DMS114 treated with DMSO at 0.1 percent for 48 hours (cell line): ENCODE data around the gene CADPS2.
"Not testable (repeated sequence)": the region's sequence is repeated elsewhere in the genome, so short reads cannot be mapped to it uniquely, and the experiment has no call there.

Experiments used
- DNase-seq: peaks from one replicate; lab custom pipeline; 2025; ENCODE audit not compliant: unreplicated experiment; lab: John Stamatoyannopoulos, UW

Gene CADPS2

DNA sequence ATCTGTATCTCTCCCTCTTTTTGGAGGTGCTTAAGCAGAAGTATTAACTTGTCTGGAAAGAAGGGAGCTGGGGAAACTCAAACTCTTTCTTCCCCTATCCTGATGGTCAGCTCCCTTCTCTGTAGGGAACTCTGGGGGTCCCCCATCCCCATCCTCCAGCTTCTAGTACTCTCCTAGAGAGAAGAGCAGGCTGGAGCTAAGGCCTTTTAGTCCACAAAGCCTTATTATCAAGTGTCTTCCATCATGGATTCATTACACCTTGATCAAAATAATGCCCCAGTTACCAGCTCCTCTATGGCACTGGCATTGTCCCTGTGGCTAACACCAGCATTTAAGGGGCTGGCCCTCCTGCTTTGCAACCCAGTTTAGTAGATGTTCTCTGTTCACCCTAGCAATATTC, 35.7 kb downstream of the CADPS2 start:
- DNase-seq = no peak

DNA sequence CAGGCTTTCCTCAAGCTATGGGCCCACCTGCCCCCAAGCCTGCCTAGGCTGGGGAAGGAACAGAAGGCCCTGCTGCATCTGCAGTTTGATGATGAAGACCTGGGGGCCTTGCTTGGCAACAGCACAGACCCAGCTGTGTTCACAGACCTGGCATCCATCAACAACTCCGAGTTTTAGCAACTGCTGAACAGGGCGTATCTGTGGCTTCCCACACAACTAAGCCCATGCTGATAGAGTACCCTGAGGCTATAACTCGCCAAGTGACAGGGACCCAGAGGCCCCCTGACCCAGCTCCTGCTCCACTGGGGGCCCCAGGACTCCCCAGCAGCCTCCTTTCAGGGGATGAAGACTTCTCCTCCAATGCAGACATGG, 36.3 kb downstream of the CADPS2 start:
- no peak for DNase-seq

DNA sequence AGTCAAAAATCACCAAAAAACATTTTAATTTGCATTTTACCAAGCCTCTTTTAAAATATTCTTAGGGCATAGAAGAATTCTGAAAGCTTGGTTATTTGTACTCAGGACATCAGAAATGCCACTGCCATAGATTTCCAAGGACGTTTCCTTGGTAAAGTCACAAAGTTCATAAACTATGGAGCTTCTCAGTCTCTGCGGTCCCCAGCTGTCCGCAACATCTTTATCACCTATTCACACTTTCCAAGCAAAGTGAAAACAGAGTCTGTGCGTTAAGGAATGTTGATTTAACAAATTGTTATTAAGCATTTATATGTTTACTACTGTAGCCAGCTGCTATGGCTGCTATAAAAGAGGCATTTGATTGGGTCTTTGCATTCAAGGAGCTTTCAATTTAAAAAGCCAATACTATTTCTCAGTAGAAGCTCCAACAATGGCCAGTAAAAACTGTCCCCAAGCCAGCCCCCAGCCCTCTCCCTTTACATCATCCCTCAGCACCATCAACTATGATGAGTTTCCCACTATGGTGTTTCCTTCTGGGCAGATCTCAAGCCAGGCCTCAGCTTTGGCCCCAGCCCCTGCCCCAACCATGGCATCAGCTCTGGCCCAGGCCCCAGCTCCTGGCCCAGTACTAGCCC, 36.8 kb downstream of the CADPS2 start:
- DNase-seq = no peak

DNA sequence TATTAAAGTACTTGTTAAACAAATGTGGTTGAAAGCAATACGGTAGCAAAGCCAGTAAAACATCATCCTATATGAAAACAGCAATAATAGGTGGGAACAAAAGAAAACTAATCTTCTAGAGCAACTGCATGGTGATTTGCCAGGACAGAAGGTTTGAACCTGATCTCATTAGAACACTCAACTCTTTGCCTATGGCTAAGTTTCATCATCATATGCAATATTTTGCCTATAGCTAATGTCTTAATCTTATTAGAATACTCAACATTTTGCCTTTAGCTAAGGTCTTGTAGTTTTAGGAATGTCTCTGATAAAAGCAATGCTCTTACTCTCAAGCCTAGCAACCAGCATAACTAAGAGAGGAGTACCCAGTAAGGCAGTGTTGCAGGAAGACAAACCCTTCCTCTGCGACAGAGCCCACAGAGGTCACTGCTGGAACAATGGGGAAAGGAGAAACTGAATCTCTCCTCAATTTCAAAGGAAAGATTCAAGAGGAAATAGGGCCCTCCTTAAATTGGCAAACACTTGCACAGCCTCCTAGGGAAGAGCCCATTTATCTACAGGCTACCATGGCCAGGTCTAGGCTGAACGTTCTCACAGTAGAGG, 38.3 kb downstream of the CADPS2 start:
- DNase-seq = no peak

DNA sequence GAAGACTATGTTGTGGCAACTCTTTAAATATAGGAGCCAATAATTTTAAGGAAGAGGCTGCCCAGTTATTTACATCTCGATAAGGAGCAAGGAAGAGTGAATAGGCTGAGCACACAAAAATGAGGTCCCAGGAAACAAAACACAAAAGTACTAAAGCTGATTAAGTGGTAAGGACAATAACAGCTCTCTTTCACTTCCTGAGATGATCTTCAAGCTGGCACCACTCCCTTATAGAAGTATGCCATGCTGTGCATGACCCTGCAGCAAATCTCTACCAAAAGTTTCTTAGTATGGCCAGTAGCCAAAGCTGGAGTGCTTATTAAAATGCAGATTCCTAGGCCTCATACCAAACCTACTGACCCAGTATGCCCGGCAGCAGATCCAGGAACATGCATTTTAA, 39.7 kb downstream of the CADPS2 start:
- DNase-seq = no peak

DNA sequence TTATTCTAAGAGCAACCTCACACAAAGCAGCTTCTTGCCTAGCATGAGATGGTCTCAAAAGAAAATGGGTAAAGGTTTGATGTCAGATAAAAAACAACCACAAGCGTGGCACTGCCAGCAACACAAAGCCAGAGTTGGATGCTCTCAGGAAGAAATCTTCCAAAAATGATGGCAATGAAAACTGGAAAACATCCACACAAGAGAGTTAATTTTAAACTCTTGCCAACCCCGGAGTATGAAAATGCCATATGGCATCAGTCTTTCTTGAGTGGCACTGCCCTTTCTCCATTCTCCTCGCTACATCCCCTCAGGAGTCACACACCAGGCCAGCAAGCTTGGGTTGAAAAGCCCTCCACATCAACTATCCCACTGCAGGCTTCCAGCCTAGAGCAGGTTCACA, 41.0 kb downstream of the CADPS2 start:
- no peak for DNase-seq

DNA sequence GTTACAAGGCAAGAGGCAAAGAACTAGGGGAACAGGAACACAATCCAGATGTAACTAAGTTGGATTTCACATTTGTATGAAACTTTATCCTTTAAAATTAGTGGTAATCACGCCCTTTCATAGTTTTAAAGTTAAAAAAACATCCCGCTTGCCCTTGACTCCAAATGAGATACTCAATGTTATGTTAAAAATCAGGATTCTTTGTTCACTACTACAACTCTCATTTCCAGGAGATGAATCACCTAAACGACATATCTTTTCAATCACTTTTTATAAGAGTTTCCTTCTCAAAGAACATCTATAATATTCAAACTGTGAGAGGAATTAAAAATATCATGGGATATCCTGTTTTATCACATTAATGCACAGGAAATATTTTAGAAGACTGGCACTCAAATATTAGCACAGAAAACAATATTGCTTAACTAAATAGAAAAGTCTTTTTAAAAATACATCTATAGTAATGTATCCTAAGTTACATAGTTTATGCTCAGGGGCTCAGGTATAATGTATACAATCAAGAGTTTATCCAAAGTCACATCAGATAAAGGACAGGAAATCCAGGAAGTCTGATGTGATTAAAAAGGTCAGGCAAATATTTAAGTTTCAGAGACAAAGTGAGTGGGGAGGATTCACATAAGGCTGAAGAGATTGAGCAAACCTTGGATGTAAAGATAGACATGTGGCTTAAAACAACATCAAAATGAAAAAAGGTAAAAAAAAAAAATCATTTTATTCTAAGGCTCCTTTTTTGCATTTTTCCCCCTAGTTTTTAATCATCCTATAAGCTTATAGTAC, 41.9 kb downstream of the CADPS2 start:
- no peak for DNase-seq

DNA sequence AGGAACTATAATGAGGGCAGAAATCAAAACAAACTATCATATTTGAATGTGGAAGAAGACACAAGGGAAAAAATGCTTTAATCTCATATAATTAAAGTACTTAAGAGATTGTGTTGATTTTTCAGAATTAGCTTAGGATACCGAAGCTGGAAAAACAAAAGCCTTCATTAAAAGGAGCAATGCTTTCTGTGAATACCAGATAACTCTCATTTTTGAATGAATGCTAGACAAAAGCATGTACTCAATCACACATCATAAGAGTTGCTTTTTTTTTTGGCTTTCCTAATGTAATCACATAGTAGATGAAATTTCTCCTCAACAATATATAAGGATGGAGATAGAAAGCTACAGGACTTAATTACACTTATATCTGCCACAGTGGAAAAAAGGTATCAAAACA, 43.3 kb downstream of the CADPS2 start:
- DNase-seq = no peak

DNA sequence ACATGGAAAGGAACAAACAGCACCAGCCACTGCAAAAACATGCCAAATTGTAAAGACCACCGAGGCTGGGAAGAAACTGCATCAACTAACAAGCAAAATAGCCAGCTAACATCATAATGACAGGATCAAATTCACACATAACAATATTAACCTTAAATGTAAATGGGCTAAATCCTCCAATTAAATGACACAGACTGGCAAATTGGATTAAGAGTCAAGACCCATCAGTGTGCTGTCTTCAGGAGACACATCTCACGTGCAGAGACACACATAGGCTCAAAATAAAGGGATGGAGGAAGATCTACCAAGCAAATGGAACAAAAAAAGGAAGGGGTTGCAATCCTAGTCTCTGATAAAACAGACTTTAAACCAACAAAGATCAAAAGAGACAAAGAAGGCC, 50.0 kb downstream of the CADPS2 start:
- not testable (repeated sequence) for DNase-seq

DNA sequence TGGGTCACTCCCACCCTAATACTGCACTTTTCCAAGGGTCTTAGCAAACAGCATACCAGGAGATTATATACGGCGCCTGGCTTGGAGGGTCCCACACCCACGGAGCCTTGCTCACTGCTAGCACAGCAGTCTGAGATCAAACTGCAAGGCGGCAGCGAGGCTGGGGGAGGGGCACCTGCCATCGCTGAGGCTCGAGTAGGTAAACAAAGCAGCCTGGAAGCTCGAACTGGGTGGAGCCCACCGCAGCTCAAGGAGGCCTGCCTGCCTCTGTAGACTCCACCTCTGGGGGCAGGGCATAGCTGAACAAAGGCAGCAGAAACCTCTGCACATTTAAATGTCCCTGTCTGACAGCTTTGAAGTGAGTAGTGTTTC, 51.7 kb downstream of the CADPS2 start:
- not testable (repeated sequence) for DNase-seq

DNA sequence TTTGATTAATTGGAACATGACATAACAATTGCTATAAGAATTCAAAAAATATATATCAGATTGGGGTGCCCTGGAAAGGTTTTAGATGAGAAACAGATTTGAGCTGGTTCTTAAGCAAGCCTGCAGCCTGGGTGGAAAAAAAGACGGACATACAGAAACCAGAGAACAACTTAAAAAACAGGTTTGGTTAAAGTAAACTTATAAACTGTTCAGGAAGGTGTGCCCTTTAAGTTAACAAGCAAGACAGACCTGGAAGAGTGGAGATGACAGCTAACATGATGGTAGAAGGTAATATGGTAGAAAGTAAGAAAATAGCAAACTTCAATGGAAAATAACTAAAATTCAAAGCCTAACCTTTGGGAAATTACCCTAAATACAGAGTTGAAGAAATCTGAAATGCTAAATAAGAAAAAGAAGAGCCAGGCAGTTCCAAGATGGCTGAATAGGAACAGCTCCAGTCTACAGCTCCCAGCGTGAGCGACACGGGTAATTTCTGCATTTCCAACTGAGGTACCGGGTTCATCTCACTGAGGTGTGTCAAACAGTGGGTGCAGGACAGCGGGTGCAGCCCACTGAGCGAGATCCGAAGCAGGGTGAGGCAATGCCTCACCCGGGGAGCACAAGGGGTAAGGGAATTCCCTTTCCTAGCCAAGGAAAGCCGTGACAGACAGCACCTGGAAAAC, 52.2 kb downstream of the CADPS2 start:
- no peak for DNase-seq

DNA sequence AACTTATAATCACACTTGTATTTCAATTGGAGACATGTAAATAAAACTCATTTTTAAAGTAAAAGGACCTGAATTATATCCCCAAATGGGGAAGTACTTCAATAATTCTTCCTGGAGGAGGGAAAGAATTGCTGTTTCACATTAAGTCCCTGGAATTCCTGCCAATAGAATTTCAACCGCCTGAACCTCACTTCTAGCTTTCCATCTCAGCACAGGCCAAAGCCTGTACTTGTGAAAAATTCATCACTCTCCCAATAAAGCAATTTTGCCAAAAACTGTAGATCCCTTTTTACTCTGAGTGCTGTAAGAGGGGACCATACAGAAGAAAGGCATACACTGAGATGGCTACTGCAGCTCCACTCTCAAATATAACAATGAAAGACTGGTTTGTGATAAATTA, 54.8 kb downstream of the CADPS2 start:
- DNase-seq = no peak

DNA sequence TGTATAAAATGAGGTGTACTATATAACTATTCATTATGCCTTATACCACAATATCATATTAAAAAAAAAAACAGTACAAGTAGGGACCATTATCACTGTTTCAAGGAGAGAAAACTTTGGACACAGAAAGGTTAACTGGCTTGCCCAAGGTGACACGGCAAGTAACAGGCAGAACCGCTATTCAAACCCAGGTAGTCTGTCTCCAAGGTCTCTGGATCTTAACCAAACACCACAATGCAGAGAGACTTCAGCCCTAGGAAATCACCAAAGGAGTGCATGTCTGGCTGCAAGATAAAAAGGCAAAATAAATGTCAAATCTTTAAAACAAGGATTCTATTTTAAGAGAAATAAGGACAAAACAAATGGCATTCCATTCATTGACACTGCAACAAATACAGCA, 56.3 kb downstream of the CADPS2 start:
- DNase-seq = no peak

DNA sequence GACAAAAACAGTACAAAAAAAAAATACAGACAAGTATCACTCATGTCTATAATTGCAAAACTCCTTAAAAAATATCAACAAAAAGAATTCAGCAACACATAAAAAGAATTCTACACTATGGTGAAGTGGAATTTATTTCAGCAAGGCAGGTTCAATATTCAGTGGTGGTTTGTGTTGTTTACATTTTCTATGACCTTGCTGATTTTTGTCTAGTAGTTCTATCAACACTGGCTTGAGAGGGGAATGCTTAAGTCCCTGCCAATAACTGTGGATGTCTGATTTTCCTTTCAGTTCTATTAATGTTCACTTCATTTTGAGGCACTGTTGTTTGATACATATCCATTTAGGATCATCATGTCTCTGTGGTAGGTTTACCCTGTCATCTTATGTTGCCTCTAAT, 58.5 kb downstream of the CADPS2 start:
- no peak for DNase-seq

DNA sequence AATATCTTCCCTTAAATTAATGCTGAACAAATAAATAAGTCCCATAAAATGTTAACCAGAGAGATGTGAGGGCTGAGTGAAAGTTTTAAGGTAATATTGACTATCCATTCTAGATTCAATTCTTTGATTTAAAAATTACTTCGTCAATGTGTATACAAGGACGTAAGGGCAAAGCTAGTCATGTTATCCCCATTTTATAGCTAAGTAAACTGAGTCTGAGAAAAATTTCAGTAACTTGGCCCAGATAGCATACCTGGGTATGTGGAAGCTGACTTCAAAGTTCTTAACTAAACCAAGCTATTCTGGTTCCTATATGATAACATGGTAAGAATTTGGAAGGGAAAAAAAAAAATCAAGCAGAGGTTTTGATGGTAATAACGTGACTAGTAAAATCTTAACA, 72.4 kb downstream of the CADPS2 start:
- no peak for DNase-seq

DNA sequence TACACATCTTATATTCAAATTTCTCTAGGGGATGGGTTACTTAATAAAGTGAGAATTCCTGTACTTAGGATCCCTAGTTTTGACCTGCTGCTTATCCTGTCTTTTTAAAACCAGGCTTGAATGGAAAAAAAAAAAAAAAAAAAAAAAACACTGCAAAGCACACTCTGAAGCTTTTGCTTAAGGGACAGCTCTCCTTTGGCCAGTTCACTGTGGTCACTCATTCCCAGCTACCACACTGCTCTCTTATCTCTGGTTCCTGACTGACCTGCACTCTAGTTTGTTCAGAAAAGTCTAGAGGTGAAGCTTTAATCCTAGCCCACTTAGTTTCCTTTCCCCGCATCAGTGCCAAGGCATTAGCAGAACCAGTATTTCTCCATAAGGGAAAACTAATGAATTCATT, 82.4 kb downstream of the CADPS2 start:
- DNase-seq = no peak

DNA sequence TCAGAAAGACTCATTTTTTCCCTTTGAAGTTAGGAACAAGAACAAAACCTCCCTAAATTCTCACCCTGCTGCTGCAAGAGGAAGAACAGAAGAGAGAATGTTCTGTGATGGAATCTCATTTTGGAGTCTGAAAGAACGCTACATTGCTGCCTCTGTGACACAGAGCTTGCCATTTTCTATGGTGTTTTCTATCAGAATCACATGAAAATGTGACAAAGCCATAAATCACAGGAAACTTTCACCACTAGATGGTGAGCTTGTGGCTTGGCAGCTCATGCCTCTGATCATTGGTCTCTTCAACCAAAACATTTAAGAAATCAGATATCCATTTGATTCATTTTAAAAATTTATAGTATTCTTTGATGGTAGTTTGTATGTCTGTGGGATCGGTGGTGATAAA, 82.9 kb downstream of the CADPS2 start:
- DNase-seq = no peak

DNA sequence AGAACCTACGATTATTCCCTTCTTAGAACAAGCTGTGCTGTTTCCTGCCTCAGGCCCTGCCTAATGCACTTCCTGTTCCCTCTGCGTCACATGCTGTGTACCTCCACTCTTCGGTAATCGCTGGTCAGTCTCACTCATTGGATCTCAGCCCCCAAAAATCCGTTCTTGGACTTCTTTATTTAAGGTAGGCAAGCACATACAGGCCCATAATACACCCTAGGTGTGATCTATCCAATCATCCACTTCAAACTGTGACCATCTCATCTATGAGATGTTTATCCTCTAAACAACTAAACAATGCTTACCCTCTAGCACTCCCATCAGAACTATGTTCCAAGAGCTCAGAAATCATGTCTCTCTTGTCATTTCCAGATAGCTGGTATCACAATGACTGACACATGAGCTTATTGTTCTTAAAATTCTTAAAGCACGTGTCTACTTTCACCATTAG, 83.9 kb downstream of the CADPS2 start:
- no peak for DNase-seq

DNA sequence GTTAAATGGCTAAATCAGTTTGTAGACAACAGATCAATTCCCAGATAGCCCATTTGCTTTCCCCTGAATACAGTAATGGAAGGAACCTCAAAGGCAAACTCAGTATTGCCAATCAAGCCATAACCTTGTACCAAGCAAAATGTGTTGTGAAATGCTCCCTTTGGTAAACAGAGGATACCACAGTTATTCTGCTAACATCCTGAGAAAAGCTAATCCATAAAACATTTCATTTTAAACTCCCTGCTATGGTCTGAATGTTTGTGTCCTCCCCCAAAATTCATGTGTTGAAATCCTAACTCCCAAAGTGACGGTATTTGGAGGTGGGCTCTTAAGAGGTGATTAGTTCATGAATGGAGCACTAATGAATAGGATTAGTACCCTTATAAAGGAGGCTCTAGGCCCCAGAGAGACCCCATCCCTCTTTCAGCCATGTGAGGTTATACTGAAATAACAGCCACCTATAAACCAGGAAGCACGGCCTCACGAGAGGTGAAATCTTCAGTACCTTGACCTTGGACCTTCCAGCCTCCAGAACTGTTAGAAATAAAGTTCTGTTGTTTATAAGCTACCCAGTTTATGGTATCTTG, 94.2 kb downstream of the CADPS2 start:
- DNase-seq = no peak

DNA sequence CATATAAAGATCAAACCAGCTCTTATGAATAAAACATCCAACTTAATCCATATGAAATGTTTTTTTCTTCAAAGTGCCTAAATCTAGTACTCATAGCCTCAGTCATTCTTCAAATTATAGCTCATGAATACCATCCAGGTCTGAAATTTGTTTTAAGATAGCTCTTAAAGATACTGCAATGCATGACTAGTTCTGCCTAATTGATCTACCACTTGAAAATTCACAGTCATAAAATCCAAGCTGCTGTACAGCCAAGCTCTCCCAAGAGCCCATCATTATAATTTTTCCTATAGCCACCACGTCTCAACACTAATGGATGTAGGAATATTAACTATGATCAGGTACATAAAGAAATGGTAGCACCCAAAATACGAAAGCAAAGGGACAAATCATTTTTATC, 95.7 kb downstream of the CADPS2 start:
- no peak for DNase-seq

DNA sequence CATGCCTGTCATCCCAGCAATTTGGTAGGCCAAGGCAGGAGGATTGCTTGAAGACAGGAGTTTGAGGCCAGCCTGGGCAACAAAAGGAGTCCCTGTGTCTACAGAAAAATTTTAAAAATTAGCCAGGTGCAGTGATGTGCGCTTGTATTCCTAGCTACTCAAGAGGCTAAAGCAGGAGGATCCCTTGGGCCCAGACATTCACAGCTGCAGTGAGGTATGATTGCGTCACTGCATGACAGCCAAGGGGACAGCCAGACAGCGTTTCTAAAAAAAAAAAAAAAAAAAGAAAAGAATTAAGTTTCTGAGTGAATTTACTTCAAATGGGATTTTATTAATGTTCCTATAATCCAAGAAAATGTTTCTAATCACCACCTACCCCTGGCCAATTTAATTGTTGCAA, 96.1 kb downstream of the CADPS2 start:
- DNase-seq = no peak

DNA sequence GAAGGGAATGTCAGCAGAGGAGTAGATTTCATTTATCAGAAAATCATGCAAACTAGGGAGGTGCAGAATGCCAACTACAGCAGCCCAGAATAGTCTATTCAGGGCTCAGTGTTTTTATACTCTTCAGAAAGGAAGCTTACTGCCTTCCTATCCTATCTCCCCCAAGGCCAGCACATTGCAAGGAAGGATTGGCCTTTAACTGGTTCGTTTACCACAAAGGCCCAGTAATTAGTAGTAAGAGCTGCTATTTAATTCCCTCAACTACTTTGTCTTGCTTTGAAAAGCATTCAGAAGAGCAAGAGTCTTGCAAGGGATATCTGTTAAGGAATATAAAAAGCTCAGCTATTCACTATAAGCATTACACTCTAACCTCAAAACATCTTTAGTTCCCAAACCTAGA, 97.1 kb downstream of the CADPS2 start:
- DNase-seq = no peak
